WTC11 (cell line): Measurements from ENCODE around the gene MYOM1. TPM values are rescaled to one million over a fixed set of nuclear protein-coding genes. Genes with fewer than 3 reads are reported as not detected.

Experiments used
- ATAC-seq: fragments of 200-7000 bp; cut with Tn5 transposase; 2 replicates; pipeline ENCODE4 v1.10.0; 2021; ENCODE audit warnings: mild to moderate bottlenecking, moderate library complexity
- CTCF ChIA-PET: fragments of 300-600 bp; sonication (Branson Sonifier 250); formaldehyde crosslinking; loops from one replicate; lab custom pipeline; 2021; ENCODE audit warnings: antibody characterized with exemption; lab: Charles Lee
- POLR2A ChIA-PET: fragments of 350-600 bp; sonication (Branson Sonifier 250); formaldehyde crosslinking; loops from one replicate; lab custom pipeline; 2021; ENCODE audit warnings: antibody characterized with exemption; lab: Charles Lee
- DNase-seq: peaks from one replicate; pipeline ENCODE4 v3.0.0; 2021; ENCODE audit warnings: low spot score
- H3K27ac Mint-ChIP-seq: 2 replicates; pipeline ENCODE4 v1.8.0; 2021; ENCODE audit warnings: mixed read lengths
- H3K27me3 Mint-ChIP-seq: 2 replicates; pipeline ENCODE4 v1.8.0; 2021; ENCODE audit warnings: low read depth, mild to moderate bottlenecking, moderate library complexity, mixed read lengths
- H3K36me3 Mint-ChIP-seq: 2 replicates; pipeline ENCODE4 v1.8.0; 2021; ENCODE audit warnings: mixed read lengths
- H3K4me1 Mint-ChIP-seq: 2 replicates; pipeline ENCODE4 v1.8.0; 2022; ENCODE audit warnings: mixed read lengths
- H3K4me3 Mint-ChIP-seq: 2 replicates; pipeline ENCODE4 v1.8.0; 2021; ENCODE audit warnings: mild to moderate bottlenecking, moderate library complexity, mixed read lengths
- H3K9me3 Mint-ChIP-seq: 2 replicates; pipeline ENCODE4 v1.8.0; 2021; ENCODE audit warnings: mixed read lengths
- AR ChIP-seq: fragments of 250-450 bp; sonication (Bioruptor Pico); IDR thresholded peaks from 2 replicates; pipeline ENCODE4 v1.9.0; 2021; ENCODE audit warnings: mild to moderate bottlenecking
- ATF2 ChIP-seq: sonication (generic); formaldehyde crosslinking; IDR thresholded peaks from 2 replicates; pipeline ENCODE4 v1.8.1; 2022; ENCODE audit warnings: low read depth, missing genetic modification reagents, borderline replicate concordance
- ELF4 ChIP-seq: sonication (generic); formaldehyde crosslinking; IDR thresholded peaks from 2 replicates; pipeline ENCODE4 v1.8.1; 2022; ENCODE audit warnings: low read depth, mild to moderate bottlenecking, moderate library complexity, missing genetic modification reagents
- EMX1 ChIP-seq: fragments of 250-450 bp; sonication (Bioruptor Pico); IDR thresholded peaks from 2 replicates; pipeline ENCODE4 v1.8.0; 2021; ENCODE audit warnings: mild to moderate bottlenecking
- FOXP1 ChIP-seq: sonication (generic); formaldehyde crosslinking; IDR thresholded peaks from 2 replicates; pipeline ENCODE4 v1.8.0; 2022; ENCODE audit warnings: missing genetic modification reagents, mild to moderate bottlenecking, moderate library complexity, borderline replicate concordance
- GTF2I ChIP-seq: fragments of 250-450 bp; sonication (Bioruptor Pico); conservative IDR thresholded peaks from 2 replicates; pipeline ENCODE4 v1.4.0; 2021; ENCODE audit warnings: mild to moderate bottlenecking
- IRF1 ChIP-seq: sonication (generic); formaldehyde crosslinking; IDR thresholded peaks from 2 replicates; pipeline ENCODE4 v1.8.0; 2023; ENCODE audit warnings: missing genetic modification reagents
- MAX ChIP-seq: sonication (generic); formaldehyde crosslinking; IDR thresholded peaks from 2 replicates; pipeline ENCODE4 v1.8.0; 2022; ENCODE audit warnings: mild to moderate bottlenecking, missing genetic modification reagents
- NFATC4 ChIP-seq: fragments of 250-450 bp; sonication (Bioruptor Pico); IDR thresholded peaks from 2 replicates; pipeline ENCODE4 v1.9.0; 2021; ENCODE audit warnings: mild to moderate bottlenecking
- PRDM15 ChIP-seq: sonication (generic); formaldehyde crosslinking; IDR thresholded peaks from 2 replicates; pipeline ENCODE4 v1.8.0; 2022; ENCODE audit warnings: missing genetic modification reagents
- PRRX2 ChIP-seq: fragments of 250-450 bp; sonication (Bioruptor Pico); IDR thresholded peaks from 2 replicates; pipeline ENCODE4 v1.8.0; 2021; ENCODE audit warnings: mild to moderate bottlenecking
- RELA ChIP-seq: sonication (generic); formaldehyde crosslinking; IDR thresholded peaks from 2 replicates; pipeline ENCODE4 v1.8.1; 2022; ENCODE audit warnings: missing genetic modification reagents, mild to moderate bottlenecking, borderline replicate concordance
- SMAD3 ChIP-seq: sonication (generic); formaldehyde crosslinking; IDR thresholded peaks from 2 replicates; pipeline ENCODE4 v1.8.0; 2022; ENCODE audit warnings: missing genetic modification reagents, mild to moderate bottlenecking, borderline replicate concordance
- ZBTB43 ChIP-seq: sonication (generic); formaldehyde crosslinking; IDR thresholded peaks from 2 replicates; pipeline ENCODE4 v1.8.1; 2023; ENCODE audit warnings: mild to moderate bottlenecking, missing genetic modification reagents
- ZNF512 ChIP-seq: sonication (generic); formaldehyde crosslinking; IDR thresholded peaks from 2 replicates; pipeline ENCODE4 v1.8.1; 2022; ENCODE audit warnings: missing genetic modification reagents, borderline replicate concordance
- ZNF532 ChIP-seq: fragments of 250-450 bp; sonication (Bioruptor Pico); IDR thresholded peaks from 2 replicates; pipeline ENCODE4 v1.9.0; 2021; ENCODE audit warnings: mild to moderate bottlenecking, borderline replicate concordance
- total RNA-seq: library from RNA; stranded (reverse); gene quantifications from 3 replicates; pipeline ENCODE4 v1.2.3, GENCODE V29; 2021

Gene MYOM1
- total RNA-seq, 1 experiment from 2014 or later = 0.35 TPM

GRCh38 chr18:3084206-3084605 lies 135.6 kb downstream of the MYOM1 start:
- ATAC-seq (no peak), DNase-seq (no peak)
- H3K4me3 Mint-ChIP-seq = no peak overlapping the region
- ChIA-PET POLR2A (no interaction called here), CTCF (interaction anchor here (1.5 kb wide), 1 partner anchor 21 kb away, joined by 8 read pairs; no protein-coding TSS in a partner anchor)
- TF ChIP-seq ATF2 (CRISPR knock-in tag) (no peak), ZNF512 (CRISPR knock-in tag) (no peak), SMAD3 (CRISPR knock-in tag) (no peak), ELF4 (CRISPR knock-in tag) (no peak), RELA (no peak), GTF2I (CRISPR knock-in tag) (no peak)
- H3K4me1 Mint-ChIP-seq = peaks cover 33% of the 10 kb centered on the region
- H3K27ac Mint-ChIP-seq = no peak overlapping the region
- no peaks in the 10 kb centered on the region for H3K27me3 Mint-ChIP-seq
- no peaks in the 10 kb centered on the region for H3K36me3 Mint-ChIP-seq
- H3K9me3 Mint-ChIP-seq = no peaks in the 10 kb centered on the region

GRCh38 chr18:3083766-3084165 lies 136.0 kb downstream of the MYOM1 start:
- H3K4me3 Mint-ChIP-seq = no peak overlapping the region
- ATAC-seq (no peak), DNase-seq (no peak)
- H3K9me3 Mint-ChIP-seq = no peaks in the 10 kb centered on the region
- peaks cover 30% of the 10 kb centered on the region for H3K4me1 Mint-ChIP-seq
- H3K27me3 Mint-ChIP-seq = no peaks in the 10 kb centered on the region
- H3K27ac Mint-ChIP-seq = peak overlapping the region; percentile 9; the same call in 1 of the 2 replicates
- ChIA-PET CTCF (interaction anchor here (0.5 to 1.5 kb wide), 2 partner anchors 21 to 98 kb away, joined by 5 to 8 read pairs; no protein-coding TSS in a partner anchor), POLR2A (no interaction called here)
- no peaks in the 10 kb centered on the region for H3K36me3 Mint-ChIP-seq
- TF ChIP-seq MAX (CRISPR knock-in tag) (no peak), ZBTB43 (CRISPR knock-in tag) (no peak), FOXP1 (CRISPR knock-in tag) (no peak), NFATC4 (CRISPR knock-in tag) (no peak), PRDM15 (CRISPR knock-in tag) (no peak), ATF2 (CRISPR knock-in tag) (no peak), EMX1 (CRISPR knock-in tag) (no peak), ZNF532 (CRISPR knock-in tag) (no peak), IRF1 (CRISPR knock-in tag) (no peak), PRRX2 (CRISPR knock-in tag) (no peak), AR (CRISPR knock-in tag) (no peak)
